ENCODE results near the gene SNX5. TPM values are rescaled to one million over a fixed set of nuclear protein-coding genes. Genes with fewer than 3 reads are reported as not detected.

SNX5 gene
- total and polyA plus RNA-seq, 2 of the 13 experiments (the other 11 are each of a cell fraction or from before 2014, with no cell fraction given): 664 to 1,040 TPM

- 0 out of 2 replicates have a peak, but pooled peaks have one; percentile 34 for TF ChIP-seq ZHX2 (IDR thresholded peaks at IDR 0.05; ENCODE audit: low read depth)
- peak; percentile 72; the same call in 1 of the 2 replicates for TF ChIP-seq ZHX2 (CRISPR knock-in tag; IDR thresholded peaks at IDR 0.05; ENCODE audit: borderline replicate concordance)
- TF ChIP-seq ZNF276 (CRISPR knock-in tag; IDR thresholded peaks at IDR 0.05; ENCODE audit: low read depth): no peak
- TF ChIP-seq ZNF20 (CRISPR knock-in tag; IDR thresholded peaks at IDR 0.05): peak; percentile 69; the same call in 1 of the 2 replicates
- no peak for TF ChIP-seq PLSCR1 (CRISPR knock-in tag; IDR thresholded peaks at IDR 0.05; ENCODE audit: borderline replicate concordance)
- TF ChIP-seq, protein P1, sequence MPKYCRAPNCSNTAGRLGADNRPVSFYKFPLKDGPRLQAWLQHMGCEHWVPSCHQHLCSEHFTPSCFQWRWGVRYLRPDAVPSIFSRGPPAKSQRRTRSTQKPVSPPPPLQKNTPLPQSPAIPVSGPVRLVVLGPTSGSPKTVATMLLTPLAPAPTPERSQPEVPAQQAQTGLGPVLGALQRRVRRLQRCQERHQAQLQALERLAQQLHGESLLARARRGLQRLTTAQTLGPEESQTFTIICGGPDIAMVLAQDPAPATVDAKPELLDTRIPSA (CRISPR knock-in tag; IDR thresholded peaks at IDR 0.05; ENCODE audit: borderline replicate concordance): no peak
- no peak; the same call in 1 of the 2 replicates for TF ChIP-seq ZBTB3 (CRISPR knock-in tag; IDR thresholded peaks at IDR 0.05; ENCODE audit: borderline replicate concordance, low read depth)
- peak; percentile 10; the same call in 1 of the 2 replicates for TF ChIP-seq ZNF333 (CRISPR knock-in tag; IDR thresholded peaks at IDR 0.05; ENCODE audit: borderline replicate concordance)
- no peak for TF ChIP-seq HNF4A (CRISPR knock-in tag; IDR thresholded peaks at IDR 0.05)
- TF ChIP-seq, protein P2, sequence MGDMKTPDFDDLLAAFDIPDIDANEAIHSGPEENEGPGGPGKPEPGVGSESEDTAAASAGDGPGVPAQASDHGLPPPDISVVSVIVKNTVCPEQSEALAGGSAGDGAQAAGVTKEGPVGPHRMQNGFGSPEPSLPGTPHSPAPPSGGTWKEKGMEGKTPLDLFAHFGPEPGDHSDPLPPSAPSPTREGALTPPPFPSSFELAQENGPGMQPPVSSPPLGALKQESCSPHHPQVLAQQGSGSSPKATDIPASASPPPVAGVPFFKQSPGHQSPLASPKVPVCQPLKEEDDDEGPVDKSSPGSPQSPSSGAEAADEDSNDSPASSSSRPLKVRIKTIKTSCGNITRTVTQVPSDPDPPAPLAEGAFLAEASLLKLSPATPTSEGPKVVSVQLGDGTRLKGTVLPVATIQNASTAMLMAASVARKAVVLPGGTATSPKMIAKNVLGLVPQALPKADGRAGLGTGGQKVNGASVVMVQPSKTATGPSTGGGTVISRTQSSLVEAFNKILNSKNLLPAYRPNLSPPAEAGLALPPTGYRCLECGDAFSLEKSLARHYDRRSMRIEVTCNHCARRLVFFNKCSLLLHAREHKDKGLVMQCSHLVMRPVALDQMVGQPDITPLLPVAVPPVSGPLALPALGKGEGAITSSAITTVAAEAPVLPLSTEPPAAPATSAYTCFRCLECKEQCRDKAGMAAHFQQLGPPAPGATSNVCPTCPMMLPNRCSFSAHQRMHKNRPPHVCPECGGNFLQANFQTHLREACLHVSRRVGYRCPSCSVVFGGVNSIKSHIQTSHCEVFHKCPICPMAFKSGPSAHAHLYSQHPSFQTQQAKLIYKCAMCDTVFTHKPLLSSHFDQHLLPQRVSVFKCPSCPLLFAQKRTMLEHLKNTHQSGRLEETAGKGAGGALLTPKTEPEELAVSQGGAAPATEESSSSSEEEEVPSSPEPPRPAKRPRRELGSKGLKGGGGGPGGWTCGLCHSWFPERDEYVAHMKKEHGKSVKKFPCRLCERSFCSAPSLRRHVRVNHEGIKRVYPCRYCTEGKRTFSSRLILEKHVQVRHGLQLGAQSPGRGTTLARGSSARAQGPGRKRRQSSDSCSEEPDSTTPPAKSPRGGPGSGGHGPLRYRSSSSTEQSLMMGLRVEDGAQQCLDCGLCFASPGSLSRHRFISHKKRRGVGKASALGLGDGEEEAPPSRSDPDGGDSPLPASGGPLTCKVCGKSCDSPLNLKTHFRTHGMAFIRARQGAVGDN (CRISPR knock-in tag; IDR thresholded peaks at IDR 0.05): no peak; the same call in 1 of the 2 replicates
- no peak; a peak in 1 of 4 replicates for TF ChIP-seq EP300 (IDR thresholded peaks at IDR 0.05; ENCODE audit: low read depth in 2 of 2, low read length in 2 of 2)
- TF ChIP-seq EP300 (CRISPR knock-in tag; IDR thresholded peaks at IDR 0.05; ENCODE audit: borderline replicate concordance): no peak
- TF ChIP-seq ZNF234 (CRISPR knock-in tag; conservative IDR thresholded peaks at IDR 0.05): no peak; the same call in 1 of the 2 replicates
- TF ChIP-seq ZNF557 (CRISPR knock-in tag; IDR thresholded peaks at IDR 0.05): peak; percentile 66; the same call in 1 of the 2 replicates
- TF ChIP-seq ZNF629 (CRISPR knock-in tag; conservative IDR thresholded peaks at IDR 0.05): peak; percentile 80
These were observed 787 bp upstream of the SNX5 start (continued) for GRCh38 chr20:17969278-17969883.
